ENCODE results near the gene HEPN1. TPM values are rescaled to one million over a fixed set of nuclear protein-coding genes. Genes with fewer than 3 reads are reported as not detected.

HEPN1 gene
- polyA plus RNA-seq, 1 donor from 2014 or later = not detected

- H2AFZ ChIP-seq (ENCODE audit: low read depth, low read length) = no peak overlapping the region
- TF ChIP-seq REST (IDR thresholded peaks at IDR 0.05; ENCODE audit: borderline replicate concordance) (no peak), EP300 (conservative IDR thresholded peaks at IDR 0.05; ENCODE audit: poor library complexity, severe bottlenecking) (no peak), SMC3 (conservative IDR thresholded peaks at IDR 0.05; ENCODE audit: poor library complexity) (no peak), TAF1 (IDR thresholded peaks at IDR 0.05; ENCODE audit: low read depth) (no peak), MXI1 (conservative IDR thresholded peaks at IDR 0.05; ENCODE audit: poor library complexity, severe bottlenecking) (no peak), EZH2 (IDR thresholded peaks at IDR 0.05; ENCODE audit: borderline replicate concordance, insufficient read depth, low read length, poor library complexity, severe bottlenecking) (no peak), POLR2AphosphoS5 (IDR thresholded peaks at IDR 0.05) (no peak)
- H3K9me2 ChIP-seq (ENCODE audit: insufficient read depth, low read length) = no peaks in the 10 kb centered on the region
- H3K27me3 ChIP-seq (ENCODE audit: insufficient read depth, low read depth, low read length) = no peaks in the 10 kb centered on the region
- no peak overlapping the region for H3K9ac ChIP-seq (ENCODE audit: low read length)
- H3K4me3 ChIP-seq (ENCODE audit: low read length) = no peak overlapping the region
- H3K9me3 ChIP-seq (ENCODE audit: low read length) = no peaks in the 10 kb centered on the region
- no peaks in the 10 kb centered on the region for H3F3A ChIP-seq (ENCODE audit: insufficient read depth, low read length, poor library complexity, severe bottlenecking)
- H3K36me3 ChIP-seq (ENCODE audit: insufficient read depth, low read length) = no peaks in the 10 kb centered on the region
- H3K4me2 ChIP-seq (ENCODE audit: low read length) = no peak overlapping the region
- no peak overlapping the region for H3K27ac ChIP-seq (ENCODE audit: low read length)
- no peaks in the 10 kb centered on the region for H3K79me2 ChIP-seq (replicated peaks; ENCODE audit: insufficient read depth, low read length)
- no peaks in the 10 kb centered on the region for H4K20me1 ChIP-seq (ENCODE audit: insufficient read depth)
Observed at GRCh38 chr11:124896071-124896750, 22.8 kb upstream of the HEPN1 start.

GRCh38 chr11:124896821-124897391 is 22.1 kb upstream of the HEPN1 start:
- no peaks in the 10 kb centered on the region for H4K20me1 ChIP-seq (ENCODE audit: insufficient read depth)
- TF ChIP-seq POLR2AphosphoS5 (IDR thresholded peaks at IDR 0.05) (no peak), SMC3 (conservative IDR thresholded peaks at IDR 0.05; ENCODE audit: poor library complexity) (no peak), REST (IDR thresholded peaks at IDR 0.05; ENCODE audit: borderline replicate concordance) (no peak), EP300 (conservative IDR thresholded peaks at IDR 0.05; ENCODE audit: poor library complexity, severe bottlenecking) (no peak), EZH2 (IDR thresholded peaks at IDR 0.05; ENCODE audit: borderline replicate concordance, insufficient read depth, low read length, poor library complexity, severe bottlenecking) (no peak), RAD21 (conservative IDR thresholded peaks at IDR 0.05) (no peak), MXI1 (conservative IDR thresholded peaks at IDR 0.05; ENCODE audit: poor library complexity, severe bottlenecking) (no peak), CTCF (IDR thresholded peaks at IDR 0.05; ENCODE audit: poor library complexity, severe bottlenecking) (no peak), TAF1 (IDR thresholded peaks at IDR 0.05; ENCODE audit: low read depth) (no peak)
- H3K27ac ChIP-seq (ENCODE audit: low read length) = no peak overlapping the region
- H3K36me3 ChIP-seq (ENCODE audit: insufficient read depth, low read length) = no peaks in the 10 kb centered on the region
- no peaks in the 10 kb centered on the region for H3F3A ChIP-seq (ENCODE audit: insufficient read depth, low read length, poor library complexity, severe bottlenecking)
- no peaks in the 10 kb centered on the region for H3K79me2 ChIP-seq (replicated peaks; ENCODE audit: insufficient read depth, low read length)
- H3K9me2 ChIP-seq (ENCODE audit: insufficient read depth, low read length) = no peaks in the 10 kb centered on the region
- H3K4me2 ChIP-seq (ENCODE audit: low read length) = no peak overlapping the region
- no peak overlapping the region for H3K9ac ChIP-seq (ENCODE audit: low read length)
- H3K27me3 ChIP-seq (ENCODE audit: insufficient read depth, low read depth, low read length) = no peaks in the 10 kb centered on the region
- H2AFZ ChIP-seq (ENCODE audit: low read depth, low read length) = no peak overlapping the region
- H3K4me3 ChIP-seq (ENCODE audit: low read length) = no peak overlapping the region
- no peaks in the 10 kb centered on the region for H3K9me3 ChIP-seq (ENCODE audit: low read length)
